DOHH2 (cell line): ENCODE measurements around the gene SLC44A3.

ENCODE experiments used
- H3F3A ChIP-seq: fragments of 200-600 bp; sonication (generic), shearing (Covaris generic); 2 replicates; pipeline ENCODE4 v1.6.0; 2016; ENCODE audit warnings: antibody characterized with exemption, mild to moderate bottlenecking; ENCODE audit not compliant: control insufficient read depth, insufficient read depth
- H3K27ac ChIP-seq: fragments of 200-600 bp; sonication (generic); 2 replicates; pipeline ENCODE4 v1.5.1; 2014; ENCODE audit warnings: low read depth, mild to moderate bottlenecking, low read length, moderate library complexity
- H3K27me3 ChIP-seq: fragments of 200-600 bp; sonication (generic); 2 replicates; pipeline ENCODE4 v1.6.1; 2014; ENCODE audit warnings: mild to moderate bottlenecking, low read length, mixed read lengths; ENCODE audit not compliant: control insufficient read depth
- H3K36me3 ChIP-seq: fragments of 200-600 bp; sonication (generic); 2 replicates; pipeline ENCODE4 v1.6.1; 2014; ENCODE audit warnings: mild to moderate bottlenecking, low read length, moderate library complexity, mixed read lengths; ENCODE audit not compliant: control insufficient read depth
- H3K4me1 ChIP-seq: fragments of 200-600 bp; sonication (generic); 2 replicates; pipeline ENCODE4 v1.6.1; 2014; ENCODE audit warnings: mild to moderate bottlenecking, low read length, mixed read lengths; ENCODE audit not compliant: control insufficient read depth
- H3K4me2 ChIP-seq: fragments of 200-600 bp; sonication (generic); 2 replicates; pipeline ENCODE4 v1.6.0; 2014; ENCODE audit warnings: mild to moderate bottlenecking, low read length, moderate library complexity
- H3K4me3 ChIP-seq: fragments of 200-600 bp; sonication (generic); 2 replicates; pipeline ENCODE4 v1.5.1; 2014; ENCODE audit warnings: mild to moderate bottlenecking, low read length, mixed read lengths
- H3K79me2 ChIP-seq: fragments of 200-600 bp; sonication (generic); 2 replicates; pipeline ENCODE4 v1.6.1; 2014; ENCODE audit warnings: mild to moderate bottlenecking, low read length, mixed read lengths; ENCODE audit not compliant: control insufficient read depth
- H3K9me2 ChIP-seq: fragments of 200-600 bp; sonication (generic); replicated peaks from 2 replicates; pipeline ENCODE4 v1.6.1; 2014; ENCODE audit warnings: mild to moderate bottlenecking, low read length, mixed read lengths; ENCODE audit not compliant: control insufficient read depth
- H3K9me3 ChIP-seq: fragments of 200-600 bp; sonication (generic); 2 replicates; pipeline ENCODE4 v1.6.1; 2014; ENCODE audit warnings: antibody characterized with exemption, low read length, mixed read lengths; ENCODE audit not compliant: control insufficient read depth, insufficient read depth
- H4K20me1 ChIP-seq: fragments of 200-600 bp; sonication (generic); 2 replicates; pipeline ENCODE4 v1.6.0; 2014; ENCODE audit warnings: low read depth, mild to moderate bottlenecking, antibody characterized with exemption, low read length, moderate library complexity; ENCODE audit not compliant: control insufficient read depth, insufficient read depth
- EZH2phosphoT487 ChIP-seq: fragments of 200-600 bp; sonication (generic); IDR thresholded peaks from 2 replicates; pipeline ENCODE4 v1.6.1; 2017; ENCODE audit warnings: borderline replicate concordance, mild to moderate bottlenecking, antibody characterized with exemption, low read length, moderate library complexity, mixed read lengths
- TF ChIP-seq, protein P1 (sequence below): fragments of 200-600 bp; sonication (generic); IDR thresholded peaks from one replicate; pipeline ENCODE4 v1.5.1; 2014; ENCODE audit warnings: antibody characterized with exemption, mild to moderate bottlenecking, low read depth, low read length; ENCODE audit not compliant: poor library complexity, severe bottlenecking

The SLC44A3 gene

DNA sequence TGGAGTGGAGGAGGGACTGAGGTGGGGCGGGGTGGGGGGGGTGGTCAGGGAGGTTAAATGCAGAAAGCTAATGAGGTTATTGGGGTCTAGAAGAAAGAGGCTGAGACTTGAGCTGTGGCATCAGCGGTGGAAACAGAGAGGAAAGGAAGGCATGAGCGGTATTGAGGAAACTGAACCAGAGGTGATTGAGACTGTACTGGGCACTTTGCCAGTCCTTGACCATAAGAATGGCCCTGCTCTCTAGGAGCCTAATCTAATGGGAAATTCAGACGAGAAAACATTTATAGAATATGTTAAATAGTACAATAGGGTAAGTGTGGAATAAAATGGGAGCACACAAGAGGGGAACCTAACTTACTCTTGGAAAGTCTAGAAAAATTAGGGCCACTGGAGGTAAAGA lies 23.7 kb downstream of the SLC44A3 start:
- no peak overlapping the region for H3K4me3 ChIP-seq
- H3K4me2 ChIP-seq: no peak overlapping the region
- no peaks in the 10 kb centered on the region for H3K36me3 ChIP-seq
- H3K79me2 ChIP-seq: no peaks in the 10 kb centered on the region
- H3K27ac ChIP-seq: no peak overlapping the region
- TF ChIP-seq, protein P1, sequence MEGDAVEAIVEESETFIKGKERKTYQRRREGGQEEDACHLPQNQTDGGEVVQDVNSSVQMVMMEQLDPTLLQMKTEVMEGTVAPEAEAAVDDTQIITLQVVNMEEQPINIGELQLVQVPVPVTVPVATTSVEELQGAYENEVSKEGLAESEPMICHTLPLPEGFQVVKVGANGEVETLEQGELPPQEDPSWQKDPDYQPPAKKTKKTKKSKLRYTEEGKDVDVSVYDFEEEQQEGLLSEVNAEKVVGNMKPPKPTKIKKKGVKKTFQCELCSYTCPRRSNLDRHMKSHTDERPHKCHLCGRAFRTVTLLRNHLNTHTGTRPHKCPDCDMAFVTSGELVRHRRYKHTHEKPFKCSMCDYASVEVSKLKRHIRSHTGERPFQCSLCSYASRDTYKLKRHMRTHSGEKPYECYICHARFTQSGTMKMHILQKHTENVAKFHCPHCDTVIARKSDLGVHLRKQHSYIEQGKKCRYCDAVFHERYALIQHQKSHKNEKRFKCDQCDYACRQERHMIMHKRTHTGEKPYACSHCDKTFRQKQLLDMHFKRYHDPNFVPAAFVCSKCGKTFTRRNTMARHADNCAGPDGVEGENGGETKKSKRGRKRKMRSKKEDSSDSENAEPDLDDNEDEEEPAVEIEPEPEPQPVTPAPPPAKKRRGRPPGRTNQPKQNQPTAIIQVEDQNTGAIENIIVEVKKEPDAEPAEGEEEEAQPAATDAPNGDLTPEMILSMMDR: no peak
- TF ChIP-seq EZH2phosphoT487: no peak
- no peaks in the 10 kb centered on the region for H4K20me1 ChIP-seq
- H3K9me3 ChIP-seq: no peaks in the 10 kb centered on the region
- H3K4me1 ChIP-seq: no peaks in the 10 kb centered on the region
- H3K27me3 ChIP-seq: no peaks in the 10 kb centered on the region
- H3K9me2 ChIP-seq: no peaks in the 10 kb centered on the region
- H3F3A ChIP-seq: no peaks in the 10 kb centered on the region

DNA sequence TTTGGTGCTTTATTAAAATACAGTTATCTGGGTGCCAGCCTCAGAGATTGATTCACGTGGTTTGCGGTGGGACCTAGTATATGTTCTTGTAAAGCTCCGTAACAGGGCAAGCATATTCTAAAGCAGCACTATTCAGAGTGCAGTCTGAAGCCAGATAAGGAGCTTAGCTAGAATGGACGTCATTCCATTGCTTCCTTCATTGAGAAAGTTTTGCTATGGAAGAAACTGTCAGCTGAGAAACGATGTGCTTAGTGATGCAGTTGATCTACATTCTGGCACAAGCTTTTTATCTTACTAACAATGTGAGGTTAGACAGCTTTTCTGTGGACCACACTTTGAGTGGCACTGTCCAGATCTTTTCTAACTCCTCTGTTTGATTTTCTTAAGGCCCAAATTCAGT lies 26.2 kb downstream of the SLC44A3 start:
- Histone ChIP-seq H3K79me2 (no peaks in the 10 kb centered on the region), H3K9me2 (no peaks in the 10 kb centered on the region), H3K4me3 (no peak overlapping the region), H3K4me1 (no peaks in the 10 kb centered on the region), H3K9me3 (no peaks in the 10 kb centered on the region), H3K4me2 (no peak overlapping the region), H3F3A (no peaks in the 10 kb centered on the region), H3K27me3 (no peaks in the 10 kb centered on the region), H4K20me1 (no peaks in the 10 kb centered on the region), H3K27ac (no peak overlapping the region), H3K36me3 (no peaks in the 10 kb centered on the region)
- TF ChIP-seq, protein P1: no peak
- TF ChIP-seq EZH2phosphoT487: no peak

DNA sequence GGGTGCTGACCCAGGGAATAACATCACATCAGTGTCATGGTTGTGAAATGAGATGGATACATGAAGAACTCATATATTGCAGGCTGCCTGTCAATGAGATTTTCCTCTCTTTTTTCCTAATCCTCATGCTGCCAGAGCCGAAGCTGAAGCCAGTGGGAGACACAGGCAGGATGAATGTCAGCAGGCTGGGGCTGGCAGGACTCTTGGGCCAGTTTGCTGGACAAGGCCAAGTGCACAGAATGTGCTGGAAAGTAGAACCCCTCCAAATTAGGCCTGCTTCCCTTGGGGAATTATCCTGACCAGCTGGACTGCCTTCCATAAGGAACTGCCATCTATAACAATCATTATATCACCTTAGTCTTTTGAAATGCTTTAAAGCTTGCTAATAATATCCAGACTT lies 31.4 kb downstream of the SLC44A3 start:
- Histone ChIP-seq H3K79me2 (no peaks in the 10 kb centered on the region), H3K36me3 (no peaks in the 10 kb centered on the region), H3K4me3 (no peak overlapping the region), H3K27me3 (peaks cover 15% of the 10 kb centered on the region), H3K9me3 (no peaks in the 10 kb centered on the region), H3F3A (no peaks in the 10 kb centered on the region), H4K20me1 (no peaks in the 10 kb centered on the region), H3K4me1 (no peaks in the 10 kb centered on the region), H3K27ac (no peak overlapping the region), H3K9me2 (no peaks in the 10 kb centered on the region), H3K4me2 (no peak overlapping the region)
- TF ChIP-seq, protein P1: no peak
- TF ChIP-seq EZH2phosphoT487: no peak

DNA sequence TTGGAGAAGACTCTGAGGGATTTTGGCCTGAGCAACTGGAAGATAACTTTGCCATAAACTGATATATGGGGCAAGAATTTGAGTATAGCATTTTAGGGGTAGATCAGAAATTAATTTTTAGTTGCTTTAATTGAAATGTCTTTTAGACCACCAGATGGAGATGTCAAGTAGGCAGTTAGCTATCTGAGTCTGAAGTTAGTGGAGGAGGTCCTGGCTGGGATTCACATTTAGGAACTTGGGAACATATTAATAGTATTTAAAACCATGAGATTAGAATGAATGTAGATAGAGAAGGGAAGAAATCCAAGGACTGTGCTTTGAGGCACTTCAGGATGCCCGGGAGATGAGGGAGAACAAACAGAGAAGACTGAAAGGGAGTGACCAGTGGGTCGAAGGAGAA lies 32.6 kb downstream of the SLC44A3 start:
- Histone ChIP-seq H3K4me1 (no peaks in the 10 kb centered on the region), H3K4me3 (no peak overlapping the region), H3K36me3 (no peaks in the 10 kb centered on the region), H3K27me3 (peaks cover 15% of the 10 kb centered on the region), H3K9me2 (no peaks in the 10 kb centered on the region), H4K20me1 (no peaks in the 10 kb centered on the region), H3K27ac (no peak overlapping the region), H3K79me2 (no peaks in the 10 kb centered on the region), H3K4me2 (no peak overlapping the region), H3F3A (no peaks in the 10 kb centered on the region), H3K9me3 (no peaks in the 10 kb centered on the region)
- TF ChIP-seq, protein P1: no peak
- no peak for TF ChIP-seq EZH2phosphoT487
